ENCODE results near the gene SEMA4F.
A peak's percentile ranks its signal among the peaks of the same experiment; 100 is the strongest.

Gene SEMA4F

DNA sequence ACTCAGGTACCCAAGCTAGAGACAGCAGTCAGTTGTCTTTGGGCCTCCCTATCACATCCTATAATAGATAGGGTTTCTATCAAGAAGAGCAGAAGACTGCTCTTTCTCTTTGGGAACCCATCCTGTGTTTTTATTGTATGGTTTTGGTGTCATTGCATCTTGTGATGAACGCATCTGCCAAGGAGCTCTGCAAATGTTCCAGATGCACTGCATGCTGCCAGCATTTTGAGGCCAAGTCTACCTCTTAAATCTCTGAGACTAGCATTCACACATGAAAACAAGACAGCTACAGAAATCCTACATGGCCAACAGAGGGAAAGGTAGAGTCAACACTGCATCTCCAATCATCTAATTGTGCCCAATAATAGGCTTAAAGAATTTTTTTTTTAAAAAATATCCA, 14.0 kb downstream of the SEMA4F start:
- no peak for DNase-seq

- no peak for DNase-seq
Observed at GRCh38 chr2:74670263-74670662, 16.2 kb downstream of the SEMA4F start.

DNA sequence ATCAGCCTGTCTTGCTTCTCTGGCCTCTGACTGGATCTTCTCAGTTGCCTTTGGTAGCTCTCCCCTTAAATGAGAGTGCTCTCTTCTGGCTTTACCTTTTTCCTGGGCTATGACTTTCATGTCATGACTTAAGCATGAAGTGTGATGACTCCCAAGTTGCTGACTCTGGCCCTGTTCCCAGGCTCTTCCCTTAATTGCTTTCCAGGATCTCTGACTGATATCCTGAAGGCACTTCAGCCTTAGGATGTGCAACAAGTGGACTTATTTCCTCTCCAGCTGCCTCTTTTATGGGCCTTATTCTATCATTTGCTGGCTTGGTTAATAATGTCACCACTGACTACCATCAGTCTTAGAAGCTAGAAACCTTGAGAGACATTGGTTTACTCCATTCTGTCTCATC, 17.4 kb downstream of the SEMA4F start:
- no peak for DNase-seq

GRCh38 chr2:74673826-74674528, 19.9 kb downstream of the SEMA4F start:
- no peak for DNase-seq

GRCh38 chr2:74675090-74675489, 21.0 kb downstream of the SEMA4F start:
- DNase-seq, result no peak

- DNase-seq, result no peak
Observed at GRCh38 chr2:74676331-74676730, 22.3 kb downstream of the SEMA4F start.

DNA sequence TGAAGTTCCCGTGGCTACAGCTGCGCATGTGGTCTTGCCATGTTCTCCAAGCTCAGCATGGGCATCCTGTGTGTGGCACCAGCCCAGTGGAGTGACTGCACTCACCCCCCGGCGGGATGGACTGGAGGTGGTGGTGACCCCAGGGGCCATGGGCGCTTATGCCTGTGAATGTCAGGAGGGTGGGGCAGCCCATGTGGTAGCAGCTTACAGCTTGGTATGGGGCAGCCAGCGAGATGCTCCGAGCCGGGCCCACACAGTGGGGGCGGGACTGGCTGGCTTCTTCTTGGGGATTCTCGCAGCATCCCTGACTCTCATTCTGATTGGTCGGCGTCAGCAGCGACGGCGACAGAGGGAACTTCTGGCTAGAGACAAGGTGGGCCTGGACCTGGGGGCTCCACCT, 25.6 kb downstream of the SEMA4F start:
- DNase-seq, result no peak

DNA sequence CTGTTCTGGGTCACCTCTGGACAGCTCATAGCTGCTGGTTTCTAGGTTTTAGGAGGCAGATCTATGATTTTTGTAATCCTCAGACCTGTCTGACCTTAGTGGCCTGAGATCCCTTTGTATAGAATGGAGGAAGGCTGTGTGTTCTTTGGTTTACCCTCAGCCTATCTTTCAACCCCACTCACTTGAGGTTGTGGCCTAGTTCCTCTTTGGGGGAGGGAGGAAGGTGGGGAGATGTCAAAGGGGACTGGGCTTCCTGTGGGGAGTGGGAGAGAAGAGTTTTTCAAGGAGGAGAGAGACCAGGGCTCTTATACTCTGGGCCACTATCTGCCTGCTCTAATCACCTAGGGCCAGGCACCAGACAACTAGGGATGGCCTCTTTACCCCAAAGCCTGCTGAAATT, 28.5 kb downstream of the SEMA4F start:
- no peak for DNase-seq

DNA sequence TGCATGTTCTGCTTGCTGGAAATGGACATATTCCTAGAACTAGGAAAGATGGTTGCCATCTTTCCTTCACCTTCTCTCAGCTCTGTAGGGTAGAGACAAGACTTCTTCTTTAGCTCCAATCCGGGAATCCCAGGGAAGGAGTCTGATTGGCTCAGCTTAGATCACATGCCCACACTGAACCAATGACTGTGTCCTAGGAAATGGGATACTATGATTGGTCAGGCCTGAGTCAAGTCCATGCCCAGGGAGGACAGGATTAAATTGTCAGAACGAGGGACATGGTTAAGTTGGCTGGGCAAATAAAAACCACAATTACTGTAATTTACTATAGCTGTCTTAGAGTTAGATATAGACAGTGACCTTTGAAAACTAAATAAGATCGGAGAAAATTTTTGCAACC, 31.4 kb downstream of the SEMA4F start:
- DNase-seq, result no peak

DNA sequence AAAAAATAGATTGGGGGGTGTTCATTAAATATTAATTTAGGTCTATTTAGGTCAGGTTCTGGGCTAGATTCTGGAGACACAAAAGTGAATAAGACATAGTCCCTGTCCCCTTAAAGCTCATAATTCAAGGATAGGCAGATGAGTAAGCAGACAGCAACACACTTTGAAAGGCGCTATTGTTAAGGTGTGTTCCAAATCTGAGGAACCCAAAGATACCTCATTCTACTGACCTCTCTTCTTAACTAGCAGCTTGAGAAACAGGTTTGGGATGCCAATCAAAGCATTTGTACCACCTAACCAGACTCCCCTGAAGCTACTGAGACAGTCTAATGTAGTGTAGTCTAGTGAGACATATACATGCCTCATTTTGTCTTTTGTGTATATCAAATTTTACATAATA, 34.8 kb downstream of the SEMA4F start:
- no peak for DNase-seq

DNA sequence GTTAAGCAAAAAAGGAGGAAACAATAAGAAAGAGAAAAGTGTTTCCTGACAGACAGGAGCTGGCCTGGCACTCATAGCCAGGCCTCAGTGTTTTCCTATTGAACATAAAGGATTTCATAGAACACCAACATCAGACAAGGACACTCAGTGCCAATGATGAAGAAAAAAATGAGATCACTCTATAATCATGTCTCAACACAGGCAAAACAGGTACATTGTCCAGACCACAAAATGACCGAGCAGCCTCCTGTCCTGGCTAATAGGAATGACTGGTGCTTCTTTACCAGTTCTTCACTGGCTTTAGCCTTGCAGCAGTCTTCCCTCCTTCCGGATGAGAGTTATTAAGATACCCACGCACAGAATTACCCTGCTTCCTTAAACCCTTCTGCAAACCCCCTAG, 35.6 kb downstream of the SEMA4F start:
- DNase-seq, result no peak

DNA sequence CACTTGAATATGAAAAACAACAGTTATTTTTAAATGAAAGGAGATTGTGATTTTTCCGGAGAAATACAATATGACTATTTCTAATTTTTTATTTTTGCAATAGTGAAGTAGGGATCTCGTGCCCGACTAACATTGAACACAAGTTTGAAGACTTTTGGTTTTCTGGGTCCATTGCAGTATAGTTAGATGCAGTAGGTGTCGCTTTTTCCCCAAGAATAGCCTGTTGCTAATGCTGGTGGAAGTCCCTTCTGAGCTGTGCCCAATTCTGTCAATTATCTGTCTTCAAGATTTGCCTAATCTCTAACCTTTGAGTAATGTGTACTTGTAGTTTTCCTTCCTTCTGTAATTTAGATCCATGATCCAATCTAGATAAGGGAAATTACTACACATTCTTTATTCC, 36.5 kb downstream of the SEMA4F start:
- DNase-seq, result peak; percentile 14 to 55

DNA sequence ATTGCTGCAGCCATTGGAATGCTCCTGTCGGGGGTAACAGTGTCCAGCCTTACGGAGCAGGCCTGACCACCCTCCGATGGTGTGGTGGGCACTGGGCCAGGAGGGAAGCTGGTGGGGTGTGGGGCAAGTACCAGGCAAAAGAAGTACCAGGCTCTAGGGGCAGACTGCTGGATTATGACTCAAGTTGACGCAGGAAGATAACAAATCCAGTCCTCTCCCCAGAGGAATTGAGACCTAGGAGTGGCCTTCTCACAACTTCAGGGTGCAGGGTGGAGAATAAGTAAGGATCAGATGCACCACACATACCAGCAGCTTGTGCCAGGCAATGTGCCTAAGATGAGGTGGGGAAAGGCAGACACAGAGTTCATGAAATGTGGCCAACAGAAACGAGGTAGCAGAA, 37.9 kb downstream of the SEMA4F start:
- no peak for DNase-seq

DNA sequence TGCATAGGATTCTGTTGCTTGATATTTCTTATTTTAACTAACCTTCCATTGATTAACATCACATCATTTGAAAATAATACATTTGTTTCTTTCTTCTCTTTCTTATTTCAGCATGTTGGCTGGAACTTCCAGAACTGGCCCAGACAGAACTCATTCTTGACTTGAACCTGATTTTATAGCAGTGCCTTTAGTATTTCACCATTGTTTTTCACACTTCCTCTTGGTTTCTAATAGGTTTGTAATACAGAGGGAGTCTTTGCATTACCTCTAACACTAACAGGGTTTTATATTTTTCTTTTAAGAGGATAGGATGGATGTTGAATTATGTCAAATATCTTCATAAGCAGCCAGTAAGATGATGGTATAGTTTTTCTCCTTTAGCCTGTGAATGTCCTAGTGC, 39.2 kb downstream of the SEMA4F start:
- no peak for DNase-seq

GRCh38 chr2:74693668-74694067, 39.6 kb downstream of the SEMA4F start:
- no peak for DNase-seq

DNA sequence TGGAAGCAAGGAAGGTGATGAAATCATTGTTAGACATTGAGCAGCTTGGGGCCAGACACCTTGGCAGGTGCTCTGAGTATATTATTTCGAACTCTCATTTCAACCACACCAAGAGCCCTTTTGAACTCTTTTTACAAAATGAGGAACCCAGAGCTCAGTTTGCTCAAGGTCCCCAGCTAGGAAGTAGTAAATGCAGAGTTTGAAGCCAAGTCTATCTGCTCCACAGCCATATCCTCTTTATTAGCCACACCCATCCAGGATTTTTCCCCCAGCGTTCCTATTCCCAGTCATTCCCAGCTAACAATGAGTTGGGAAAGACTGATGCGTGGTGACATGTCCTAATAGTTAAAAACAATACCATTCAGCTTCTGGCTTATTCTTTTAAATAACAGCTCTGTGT, 40.2 kb downstream of the SEMA4F start:
- no peak for DNase-seq

- DNase-seq, result no peak
Observed at GRCh38 chr2:74695663-74696062, 41.6 kb downstream of the SEMA4F start.

- DNase-seq, result no peak
Observed at GRCh38 chr2:74696829-74697228, 42.8 kb downstream of the SEMA4F start.

GRCh38 chr2:74700643-74701372, 46.8 kb downstream of the SEMA4F start:
- no peak for DNase-seq

GRCh38 chr2:74702001-74702715, 48.1 kb downstream of the SEMA4F start:
- DNase-seq, result no peak

GRCh38 chr2:74703373-74703772, 49.3 kb downstream of the SEMA4F start:
- no peak for DNase-seq

DNA sequence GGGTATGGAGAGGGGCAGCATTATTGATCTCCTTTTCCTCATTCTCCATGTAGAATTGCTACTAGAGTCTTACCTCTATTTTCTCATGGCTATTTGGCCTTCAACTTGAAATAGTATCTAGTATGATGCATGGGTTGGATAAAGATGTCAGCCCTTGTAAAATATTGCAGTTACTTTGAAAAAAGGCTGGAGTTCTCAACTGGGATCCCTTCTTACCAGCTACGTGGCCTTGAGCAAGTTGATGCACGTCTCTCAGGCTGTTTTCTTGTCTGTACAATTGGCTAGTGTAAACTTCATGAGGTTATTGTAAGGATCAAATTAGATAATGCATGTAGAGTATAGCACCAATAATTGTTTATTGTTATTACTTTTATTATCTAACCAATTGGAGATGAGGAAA, 50.2 kb downstream of the SEMA4F start:
- no peak for DNase-seq

GRCh38 chr2:74706741-74707140, 52.7 kb downstream of the SEMA4F start:
- no peak for DNase-seq

DNA sequence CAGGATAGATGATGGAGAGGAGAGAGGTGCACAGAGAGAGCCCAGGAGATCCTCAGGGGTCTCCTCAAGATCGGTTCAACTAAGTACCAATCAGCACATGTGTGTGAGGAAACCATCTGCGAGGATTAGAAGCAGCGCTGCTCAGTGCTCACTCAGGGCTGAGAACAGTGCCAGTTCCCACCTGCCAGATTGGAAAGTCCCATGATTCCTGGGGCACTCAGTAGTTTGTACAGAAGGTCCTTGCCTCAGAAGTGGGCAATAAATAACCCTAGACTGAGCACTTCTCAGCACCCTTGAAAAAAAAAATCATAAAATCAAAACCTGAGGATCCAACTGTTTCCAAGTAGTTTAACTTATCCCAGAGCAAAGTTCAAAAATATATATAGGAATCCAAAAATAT, 53.8 kb downstream of the SEMA4F start:
- peak; percentile 8 to 30 for DNase-seq
